CD4-positive, alpha-beta T cell (primary cell): ENCODE results near the gene TBC1D19. TPM values are rescaled to one million over a fixed set of nuclear protein-coding genes. Genes with fewer than 3 reads are reported as not detected.
"Not testable (repeated sequence)": the region's sequence is repeated elsewhere in the genome, so short reads cannot be mapped to it uniquely, and the experiment has no call there.

ENCODE experiments used
- ATAC-seq: fragments of 200-7000 bp; cut with Tn5 transposase; one replicate; pipeline ENCODE4 v1.10.0; 2022; ENCODE audit warnings: mild to moderate bottlenecking; ENCODE audit not compliant: poor library complexity
- CTCF ChIA-PET: fragments of 350-600 bp; sonication (Branson Sonifier 250); formaldehyde crosslinking; loops from one replicate; lab custom pipeline; 2021; ENCODE audit warnings: antibody characterized with exemption, inconsistent platforms; lab: Charles Lee
- POLR2A ChIA-PET: fragments of 350-600 bp; sonication (Branson Sonifier 250); formaldehyde crosslinking; loops from one replicate; lab custom pipeline; 2021; ENCODE audit warnings: antibody characterized with exemption, inconsistent platforms; lab: Charles Lee
- DNase-seq, 14 experiments: peaks; one replicate each; pipeline ENCODE4 v3.0.0-alpha.2; 2013 to 2020; ENCODE audit warnings: mixed read lengths in 2 of 14
- H3K27ac ChIP-seq, 2 donors: one replicate each; pipeline versions ENCODE4 v1.5.1 to v1.7.0; 2013; ENCODE audit warnings: low read length in 2 of 2, low read depth in 1 of 2, mild to moderate bottlenecking in 1 of 2
- H3K27me3 ChIP-seq, 2 experiments: 1 replicate in 1 of 2; 2 replicates in 1 of 2; pipeline versions ENCODE4 v1.6.1 to v1.7.0; 2013; ENCODE audit warnings: low read length in 2 of 2, control low read depth in 1 of 2, mild to moderate bottlenecking in 1 of 2, moderate library complexity in 1 of 2; ENCODE audit not compliant: insufficient read depth in 2 of 2, control insufficient read depth in 1 of 2
- H3K36me3 ChIP-seq: one replicate; pipeline ENCODE4 v1.6.1; 2013; ENCODE audit warnings: low read length, control low read depth; ENCODE audit not compliant: insufficient read depth
- H3K4me1 ChIP-seq: one replicate; pipeline ENCODE4 v1.6.1; 2013; ENCODE audit warnings: low read length, control low read depth; ENCODE audit not compliant: insufficient read depth
- H3K4me3 ChIP-seq: one replicate; pipeline ENCODE4 v1.5.1; 2013; ENCODE audit warnings: mild to moderate bottlenecking, low read length, moderate library complexity
- H3K9me3 ChIP-seq, 2 experiments: 1 replicate in 1 of 2; 2 replicates in 1 of 2; pipeline versions ENCODE4 v1.6.1 to v1.7.0; 2013; ENCODE audit warnings: low read length in 2 of 2, mild to moderate bottlenecking in 2 of 2, control low read depth in 1 of 2, moderate library complexity in 1 of 2; ENCODE audit not compliant: control insufficient read depth in 1 of 2, insufficient read depth in 1 of 2
- H3K27ac Mint-ChIP-seq: one replicate; pipeline ENCODE4 v1.8.0; 2020; ENCODE audit warnings: mixed read lengths
- H3K27me3 Mint-ChIP-seq: one replicate; pipeline ENCODE4 v1.8.0; 2021; ENCODE audit warnings: mixed read lengths
- H3K36me3 Mint-ChIP-seq: one replicate; pipeline ENCODE4 v1.8.0; 2021; ENCODE audit warnings: low read depth, mixed read lengths
- H3K4me1 Mint-ChIP-seq: one replicate; pipeline ENCODE4 v1.8.0; 2021; ENCODE audit warnings: low read depth, mixed read lengths
- H3K4me3 Mint-ChIP-seq: one replicate; pipeline ENCODE4 v1.8.0; 2020; ENCODE audit warnings: mild to moderate bottlenecking, mixed read lengths
- H3K9me3 Mint-ChIP-seq: one replicate; pipeline ENCODE4 v1.8.0; 2020; ENCODE audit warnings: mixed read lengths
- CTCF ChIP-seq: fragments of 200-600 bp; IDR thresholded peaks from one replicate; pipeline ENCODE4 v1.8.0; 2022; ENCODE audit warnings: antibody characterized with exemption, mild to moderate bottlenecking
- intact Hi-C, 2 experiments: fragments of 100-400 bp; cut with DNase I in 1 of 2; cut with micrococcal nuclease in 1 of 2; formaldehyde crosslinking; loops; one replicate each; pipeline versions ENCODE4 v1.15.1 to v1.9.0; 2023 to 2025; cut with DNase I, micrococcal nuclease
- total RNA-seq, 174 experiments: library from RNA in 2 of 174; stranded (reverse) in 2 of 174; gene quantifications; one replicate each; pipeline ENCODE4 v1.2.3 and lab custom pipeline; 2021 to 2026

TBC1D19 gene
- total RNA-seq, 2 experiments from 2014 or later: 4.0 to 4.8 TPM

GRCh38 chr4:26579169-26579568 is 4.7 kb upstream of the TBC1D19 start:
- Histone ChIP-seq H3K36me3 (no peaks in the 10 kb centered on the region), H3K4me3 (no peak overlapping the region), H3K4me1 (peaks cover 6% of the 10 kb centered on the region), H3K27me3 (peaks cover 0 to 7% of the 10 kb centered on the region in 2 experiments), H3K9me3 (no peaks in the 10 kb centered on the region), H3K27ac (no peak overlapping the region)
- intact Hi-C loops: loop anchor here in 1 of 2 experiments (10.0 kb wide), 1 partner anchor 804 kb away; no protein-coding TSS in a partner anchor
- ChIA-PET POLR2A (no interaction called here), CTCF (no interaction called here)
- Mint-ChIP-seq H3K27ac (no peak overlapping the region), H3K36me3 (peaks cover 9% of the 10 kb centered on the region), H3K4me3 (no peak overlapping the region), H3K27me3 (peaks cover 11% of the 10 kb centered on the region), H3K9me3 (no peaks in the 10 kb centered on the region), H3K4me1 (peaks cover 15% of the 10 kb centered on the region)
- ATAC-seq: no peak
- no peak for TF ChIP-seq CTCF
- DNase-seq: no peak

GRCh38 chr4:26581341-26581740 is 2.5 kb upstream of the TBC1D19 start:
- H3K27me3 Mint-ChIP-seq, H3K4me3 Mint-ChIP-seq, H3K9me3 Mint-ChIP-seq, DNase-seq, H3K9me3 ChIP-seq, H3K4me3 ChIP-seq, H3K27ac Mint-ChIP-seq, CTCF ChIA-PET, H3K27me3 ChIP-seq, H3K36me3 ChIP-seq, ATAC-seq, H3K27ac ChIP-seq: not testable (repeated sequence)
- H3K4me1 ChIP-seq: peaks cover 11% of the 10 kb centered on the region
- intact Hi-C loops: loop anchor here (5.0 to 10.0 kb wide), 9 partner anchors 127 to 1269 kb away; partner anchors contain the start of genes RBPJ (in 1 of the 2), STIM2 (in 1 of the 2) and ZCCHC4 (in 1 of the 2)
- Mint-ChIP-seq H3K36me3 (peaks cover 15% of the 10 kb centered on the region), H3K4me1 (peaks cover 28% of the 10 kb centered on the region)
- POLR2A ChIA-PET: interaction anchor here (0.6 kb wide), 1 partner anchor 1420 kb away, joined by 3 read pairs; no protein-coding TSS in a partner anchor

- H3K9me3 Mint-ChIP-seq: no peaks in the 10 kb centered on the region
- Histone ChIP-seq H3K9me3 (no peaks in the 10 kb centered on the region), H3K36me3 (no peaks in the 10 kb centered on the region), H3K27me3 (no peaks in the 10 kb centered on the region), H3K4me1 (peaks cover 11% of the 10 kb centered on the region), H3K4me3 (peak overlapping the region; percentile 76), H3K27ac (peak overlapping the region; percentile 81 to 85)
- peaks cover 28% of the 10 kb centered on the region for H3K4me1 Mint-ChIP-seq
- no peak for TF ChIP-seq CTCF
- DNase-seq: peak in 1 of 14 experiments; percentile 89
- CTCF ChIA-PET: interaction anchor here (0.9 to 2.2 kb wide), 3 partner anchors 125 to 427 kb away, joined by 3 to 7 read pairs (median 5); partner anchors contain the start of gene STIM2
- peak overlapping the region; percentile 95 for H3K27ac Mint-ChIP-seq
- peaks cover 15% of the 10 kb centered on the region for H3K36me3 Mint-ChIP-seq
- peaks cover 3% of the 10 kb centered on the region for H3K27me3 Mint-ChIP-seq
- peak overlapping the region; percentile 96 for H3K4me3 Mint-ChIP-seq
- ATAC-seq: peak; percentile 81
- POLR2A ChIA-PET: interaction anchor here (0.5 to 3.0 kb wide), 18 partner anchors 8 to 1999 kb away, joined by 3 to 31 read pairs (median 6); partner anchors contain the start of genes DHX15, RBPJ, SEPSECS and STIM2
- intact Hi-C loops: loop anchor here (5.0 to 10.0 kb wide), 9 partner anchors 129 to 1271 kb away; partner anchors contain the start of genes RBPJ (in 1 of the 2), STIM2 (in 1 of the 2) and ZCCHC4 (in 1 of the 2)
These were observed 383 bp upstream of the TBC1D19 start for GRCh38 chr4:26583538-26583864.
